PC-9 (cell line): ENCODE measurements around the gene ACOXL. TPM values are rescaled to one million over a fixed set of nuclear protein-coding genes. Genes with fewer than 3 reads are reported as not detected.
A peak's percentile ranks its signal among the peaks of the same experiment; 100 is the strongest.

Source experiments
- BruUV-seq: library from RNA; stranded (reverse); fragments of 400-500 nt; replicated peaks from 2 replicates; lab custom pipeline; 2021; lab: Mats Ljungman, UMichigan
- CTCF ChIA-PET: fragments of 300-600 bp; sonication (Branson Sonifier 250); formaldehyde crosslinking; loops from one replicate; lab custom pipeline; 2022; ENCODE audit warnings: antibody characterized with exemption; lab: Charles Lee
- POLR2A ChIA-PET: fragments of 300-600 bp; sonication (Branson Sonifier 250); formaldehyde crosslinking; loops from one replicate; lab custom pipeline; 2022; ENCODE audit warnings: antibody characterized with exemption; ENCODE audit not compliant: unreplicated experiment; lab: Charles Lee
- DNase-seq, 2 experiments: peaks; one replicate each; pipeline versions ENCODE4 v3.0.0 to v3.0.0-alpha.2; 2015 to 2022; ENCODE audit warnings: mixed read lengths in 1 of 2
- H2AFZ ChIP-seq: fragments of 200-600 bp; sonication (generic); 2 replicates; pipeline ENCODE4 v1.8.1; 2017; ENCODE audit warnings: antibody characterized with exemption
- H3F3A ChIP-seq: fragments of 200-600 bp; sonication (generic); 2 replicates; pipeline ENCODE4 v1.8.1; 2017; ENCODE audit warnings: antibody characterized with exemption, mild to moderate bottlenecking, low read depth; ENCODE audit not compliant: insufficient read depth
- H3K27ac ChIP-seq: fragments of 200-600 bp; sonication (generic); 2 replicates; pipeline ENCODE4 v1.6.1; 2016; ENCODE audit warnings: mixed run types
- H3K27me3 ChIP-seq: fragments of 200-600 bp; sonication (generic); 2 replicates; pipeline ENCODE4 v1.6.1; 2016; ENCODE audit warnings: low read depth, mixed run types; ENCODE audit not compliant: insufficient read depth
- H3K36me3 ChIP-seq: fragments of 200-600 bp; sonication (generic); 2 replicates; pipeline ENCODE4 v1.6.1; 2016; ENCODE audit warnings: low read depth, mixed run types
- H3K4me1 ChIP-seq: fragments of 200-600 bp; sonication (generic); replicated peaks from 2 replicates; pipeline ENCODE4 v1.6.1; 2016; ENCODE audit warnings: mixed run types; ENCODE audit not compliant: insufficient read depth
- H3K4me2 ChIP-seq: fragments of 200-600 bp; sonication (generic); 2 replicates; pipeline ENCODE4 v1.6.1; 2017; ENCODE audit warnings: mixed run types
- H3K4me3 ChIP-seq: fragments of 200-600 bp; sonication (generic); 2 replicates; pipeline ENCODE4 v1.6.1; 2016; ENCODE audit warnings: mixed run types
- H3K79me2 ChIP-seq: fragments of 200-600 bp; sonication (generic); 2 replicates; pipeline ENCODE4 v1.6.1; 2017; ENCODE audit warnings: low read depth, mixed run types
- H3K9me2 ChIP-seq: fragments of 200-600 bp; sonication (generic); 2 replicates; pipeline ENCODE4 v1.8.1; 2017; ENCODE audit warnings: mild to moderate bottlenecking; ENCODE audit not compliant: insufficient read depth
- H3K9me3 ChIP-seq: fragments of 200-600 bp; sonication (generic); 2 replicates; pipeline ENCODE4 v1.8.1; 2016; ENCODE audit warnings: low read depth; ENCODE audit not compliant: insufficient read depth
- H4K20me1 ChIP-seq: fragments of 200-600 bp; sonication (generic); 2 replicates; pipeline ENCODE4 v1.8.1; 2017; ENCODE audit not compliant: insufficient read depth
- CTCF ChIP-seq: fragments of 200-600 bp; sonication (generic); conservative IDR thresholded peaks from 2 replicates; pipeline ENCODE4 v1.6.1; 2017; ENCODE audit warnings: mixed run types, antibody characterized with exemption, mild to moderate bottlenecking, moderate library complexity
- EZH2 ChIP-seq: fragments of 200-600 bp; sonication (generic); IDR thresholded peaks from 2 replicates; pipeline ENCODE4 v1.8.0; 2017; ENCODE audit warnings: antibody characterized with exemption, low read depth
- intact Hi-C: fragments of 100-400 bp; cut with micrococcal nuclease; formaldehyde crosslinking; loops from one replicate; pipeline ENCODE4 v1.10.0; 2022; ENCODE audit not compliant: unreplicated experiment
- total RNA-seq: library from RNA; stranded (reverse); gene quantifications from 2 replicates; pipeline ENCODE4 v1.2.3, GENCODE V29; 2021

ACOXL gene
- total RNA-seq, 1 experiment from 2014 or later = 10.7 TPM

- BruUV-seq = no TSS peak
- DNase-seq = no peak
- H3K9me3 ChIP-seq = no peaks in the 10 kb centered on the region
- no peaks in the 10 kb centered on the region for H3K9me2 ChIP-seq
- no peaks in the 10 kb centered on the region for H3K27me3 ChIP-seq
- no peaks in the 10 kb centered on the region for H3K36me3 ChIP-seq
- no peaks in the 10 kb centered on the region for H3K4me1 ChIP-seq
- H3K79me2 ChIP-seq = 0 out of 2 replicates have a peak, but pooled peaks cover 12% of the 10 kb centered on the region
- H2AFZ ChIP-seq = no peak overlapping the region
- intact Hi-C loops = no loop called here
- POLR2A ChIA-PET = interaction anchor here (0.6 kb wide), 2 partner anchors 26 to 365 kb away, joined by 3 read pairs; partner anchors contain the start of gene BCL2L11
- H3K27ac ChIP-seq = no peak overlapping the region
- H3F3A ChIP-seq = no peaks in the 10 kb centered on the region; the same call in 1 of the 2 replicates
- TF ChIP-seq CTCF (peak; percentile 82), EZH2 (no peak)
- no peaks in the 10 kb centered on the region for H4K20me1 ChIP-seq
- no peak overlapping the region for H3K4me3 ChIP-seq
- H3K4me2 ChIP-seq = no peak overlapping the region
- CTCF ChIA-PET = interaction anchor here (1.4 to 2.4 kb wide), 2 partner anchors 9 to 77 kb away, joined by 3 to 15 read pairs; partner anchors contain the start of gene BUB1
Measured at GRCh38 chr2:110755491-110756078, 23.2 kb downstream of the ACOXL start.

- 0 out of 2 replicates have a peak, but pooled peaks cover 6% of the 10 kb centered on the region for H3K9me3 ChIP-seq
- H3K4me3 ChIP-seq = no peak overlapping the region
- CTCF ChIA-PET = no interaction called here
- no peaks in the 10 kb centered on the region for H3K4me1 ChIP-seq
- BruUV-seq = no TSS peak
- no peak overlapping the region for H3K4me2 ChIP-seq
- DNase-seq = no peak
- no peaks in the 10 kb centered on the region for H3K9me2 ChIP-seq
- TF ChIP-seq CTCF (no peak), EZH2 (no peak)
- H3K27ac ChIP-seq = no peak overlapping the region
- intact Hi-C loops = no loop called here
- H3F3A ChIP-seq = no peaks in the 10 kb centered on the region
- no peaks in the 10 kb centered on the region for H3K27me3 ChIP-seq
- H2AFZ ChIP-seq = no peak overlapping the region
- H3K79me2 ChIP-seq = 0 out of 2 replicates have a peak, but pooled peaks cover 3% of the 10 kb centered on the region
- H3K36me3 ChIP-seq = no peaks in the 10 kb centered on the region
- H4K20me1 ChIP-seq = no peaks in the 10 kb centered on the region
- POLR2A ChIA-PET = no interaction called here
Measured at GRCh38 chr2:110759411-110759810, 27.0 kb downstream of the ACOXL start.

- intact Hi-C loops = no loop called here
- TF ChIP-seq EZH2 (no peak), CTCF (no peak)
- H3K79me2 ChIP-seq = no peaks in the 10 kb centered on the region
- no peak overlapping the region for H3K4me3 ChIP-seq
- DNase-seq = no peak
- H3K9me2 ChIP-seq = no peaks in the 10 kb centered on the region
- H3K36me3 ChIP-seq = no peaks in the 10 kb centered on the region
- no TSS peak for BruUV-seq
- no peaks in the 10 kb centered on the region for H3K4me1 ChIP-seq
- H3K27me3 ChIP-seq = no peaks in the 10 kb centered on the region
- H3K9me3 ChIP-seq = 0 out of 2 replicates have a peak, but pooled peaks cover 6% of the 10 kb centered on the region
- H3K4me2 ChIP-seq = no peak overlapping the region
- no peaks in the 10 kb centered on the region for H3F3A ChIP-seq
- no peak overlapping the region for H3K27ac ChIP-seq
- no peaks in the 10 kb centered on the region for H4K20me1 ChIP-seq
- ChIA-PET POLR2A (no interaction called here), CTCF (no interaction called here)
- H2AFZ ChIP-seq = no peak overlapping the region
Measured at GRCh38 chr2:110764931-110765330, 32.6 kb downstream of the ACOXL start.
